CD4-positive, alpha-beta T cell treated with Interleukin-4 for 4 hours (primary cell): ENCODE measurements around the gene FBXW11.
"Not testable (repeated sequence)": the region's sequence is repeated elsewhere in the genome, so short reads cannot be mapped to it uniquely, and the experiment has no call there.

Source experiments
- DNase-seq: peaks from one replicate; pipeline ENCODE4 v3.0.0-alpha.2; 2020

The FBXW11 gene

DNA sequence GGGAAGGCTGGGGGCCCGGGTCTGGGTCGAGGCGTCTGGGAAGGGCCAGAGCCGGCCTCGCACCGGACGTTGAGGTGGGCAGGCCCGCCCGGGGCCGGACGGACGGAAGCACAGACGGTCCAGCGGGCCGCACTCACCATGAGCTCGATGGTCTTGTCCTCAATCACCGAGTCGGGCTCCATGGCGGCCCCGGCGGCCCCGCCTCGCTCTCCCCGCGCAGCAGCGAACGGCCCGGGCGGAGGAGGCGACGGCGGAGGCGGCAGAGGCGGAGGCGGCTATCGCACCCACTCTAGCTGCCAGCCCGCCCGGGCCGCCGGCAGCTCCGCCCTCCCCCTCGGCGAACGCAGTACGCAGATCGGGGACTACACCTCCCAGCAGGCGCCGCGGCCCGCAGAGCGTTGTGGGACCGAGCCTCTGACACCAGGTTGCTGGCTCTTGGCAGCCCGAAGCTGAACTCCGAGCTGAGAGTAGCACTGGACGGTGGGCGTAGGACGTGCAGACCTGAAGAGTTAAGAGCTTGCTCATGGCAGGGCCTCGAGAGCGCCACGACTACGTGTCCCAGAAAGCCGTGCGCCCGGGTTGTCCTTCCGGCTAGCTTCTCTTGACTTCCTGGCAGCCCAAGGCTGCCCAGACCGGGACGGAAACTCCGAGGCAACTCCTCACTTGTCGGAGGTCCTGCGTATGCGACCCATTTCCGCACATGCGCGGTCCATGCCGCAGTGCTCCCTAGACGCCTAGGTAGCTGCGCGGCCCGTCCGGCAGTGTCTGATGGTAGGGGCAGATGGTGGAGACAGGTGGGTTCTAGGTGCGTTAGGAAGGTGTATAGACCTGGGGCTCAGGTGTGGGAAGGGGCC is at the start of gene FBXW11:
Gene FBXW11 (minus strand): TSS at position 318 of the 854 bp plus-strand sequence. CDS start 136 bp downstream, at position 182.
- peak; percentile 96 for DNase-seq

DNA sequence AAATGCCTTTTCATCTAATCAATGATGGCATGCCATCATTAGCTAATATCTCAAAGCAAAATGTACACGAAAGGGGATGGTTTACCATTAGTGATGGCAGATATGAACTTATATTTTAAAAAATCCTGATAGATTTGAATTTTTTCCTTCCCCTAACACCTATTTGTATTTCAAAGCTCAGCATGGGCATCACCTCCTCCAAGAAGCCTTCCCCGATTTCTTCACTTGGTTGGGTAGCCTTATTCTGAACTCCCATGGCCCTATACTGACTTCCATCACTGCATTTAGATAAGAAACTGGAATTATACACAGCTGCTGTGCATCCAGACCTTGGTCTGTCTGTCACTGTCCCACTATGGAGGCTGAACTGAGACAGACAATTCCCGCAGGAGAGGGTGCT is 49.6 kb upstream of the FBXW11 start:
- no peak for DNase-seq

DNA sequence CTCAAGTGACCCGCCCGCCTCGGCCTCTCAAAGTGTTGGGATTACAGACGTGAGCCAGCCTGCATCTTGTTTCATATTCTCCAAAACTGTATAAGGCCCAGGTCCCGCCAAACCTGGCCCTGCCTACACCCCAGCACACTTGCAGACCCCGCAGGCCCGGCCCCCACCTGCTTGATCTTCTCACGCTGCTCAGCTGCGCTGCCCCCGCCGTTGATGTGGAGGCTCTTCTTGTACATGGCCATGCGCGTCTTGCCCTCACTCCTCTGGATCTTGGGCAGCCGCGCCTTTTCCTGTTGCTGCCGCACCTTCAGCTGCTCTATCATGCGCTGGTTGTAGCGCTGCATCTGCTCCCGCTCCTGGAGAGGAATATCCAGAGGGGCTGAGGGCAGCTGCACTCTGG is 49.0 kb upstream of the FBXW11 start:
- DNase-seq, result no peak

DNA sequence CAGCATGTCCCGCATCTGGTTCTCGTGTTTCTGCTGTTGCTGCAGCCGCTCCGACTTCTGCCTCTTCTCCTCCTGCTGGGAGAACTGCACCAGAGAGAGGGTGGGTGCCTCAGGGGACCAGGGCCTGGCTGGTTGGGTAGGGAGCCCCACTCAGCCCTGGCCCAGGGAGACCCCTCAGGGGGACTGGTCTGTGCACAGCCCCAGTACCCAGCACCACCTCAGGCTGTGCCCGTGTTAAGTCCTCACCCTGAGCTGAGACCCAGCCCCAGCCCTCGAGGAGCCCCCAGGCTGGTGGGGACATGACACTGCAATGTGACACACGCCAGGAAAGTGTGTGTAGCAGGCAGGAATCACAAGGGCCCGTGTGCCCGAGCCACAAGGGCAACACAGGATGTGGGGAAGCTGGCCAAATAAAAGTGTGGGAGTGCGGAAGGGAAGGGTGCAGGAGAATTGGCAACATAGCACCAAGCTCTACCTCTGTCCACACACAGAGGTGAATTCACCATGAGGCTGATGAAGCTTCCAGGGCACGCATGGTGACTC is 48.2 kb upstream of the FBXW11 start:
- DNase-seq, result no peak

DNA sequence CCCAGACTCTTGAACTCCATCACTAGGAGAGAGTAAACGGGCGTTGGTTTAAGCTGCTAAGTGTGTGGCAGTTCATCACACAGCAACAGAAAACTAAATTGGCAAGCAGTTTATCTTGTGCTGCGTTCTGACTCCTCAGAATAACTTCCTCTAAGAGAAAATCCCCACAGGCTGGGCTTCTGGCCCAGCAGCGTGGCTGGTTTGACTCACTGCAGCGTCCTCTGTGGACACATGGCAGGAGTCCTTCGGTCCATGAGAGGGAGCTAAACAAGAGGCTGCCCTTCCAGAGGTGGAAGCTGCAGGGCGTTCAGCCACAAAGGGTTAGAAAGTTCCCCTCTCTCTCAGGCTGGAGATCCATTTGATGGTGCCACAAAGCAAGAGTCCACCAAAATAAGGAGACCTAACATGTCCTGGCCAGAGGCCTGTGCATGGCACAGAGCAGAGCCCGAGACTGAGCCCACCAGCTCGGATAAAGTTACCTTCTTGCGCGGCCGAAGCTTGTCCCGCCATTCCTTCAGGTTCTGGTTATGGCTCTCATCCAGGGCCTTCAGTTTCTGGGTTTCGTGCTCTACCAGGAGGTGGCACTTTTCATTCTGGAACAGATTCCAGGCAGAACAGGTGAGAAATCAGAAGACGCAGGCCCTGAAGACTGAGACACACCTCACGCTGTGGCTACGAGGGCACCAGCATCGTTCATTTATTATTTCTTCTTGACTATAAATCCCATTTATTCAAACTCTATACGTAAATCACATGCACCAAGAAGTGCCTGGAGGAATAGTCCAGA is 46.2 kb upstream of the FBXW11 start:
- DNase-seq, result no peak

DNA sequence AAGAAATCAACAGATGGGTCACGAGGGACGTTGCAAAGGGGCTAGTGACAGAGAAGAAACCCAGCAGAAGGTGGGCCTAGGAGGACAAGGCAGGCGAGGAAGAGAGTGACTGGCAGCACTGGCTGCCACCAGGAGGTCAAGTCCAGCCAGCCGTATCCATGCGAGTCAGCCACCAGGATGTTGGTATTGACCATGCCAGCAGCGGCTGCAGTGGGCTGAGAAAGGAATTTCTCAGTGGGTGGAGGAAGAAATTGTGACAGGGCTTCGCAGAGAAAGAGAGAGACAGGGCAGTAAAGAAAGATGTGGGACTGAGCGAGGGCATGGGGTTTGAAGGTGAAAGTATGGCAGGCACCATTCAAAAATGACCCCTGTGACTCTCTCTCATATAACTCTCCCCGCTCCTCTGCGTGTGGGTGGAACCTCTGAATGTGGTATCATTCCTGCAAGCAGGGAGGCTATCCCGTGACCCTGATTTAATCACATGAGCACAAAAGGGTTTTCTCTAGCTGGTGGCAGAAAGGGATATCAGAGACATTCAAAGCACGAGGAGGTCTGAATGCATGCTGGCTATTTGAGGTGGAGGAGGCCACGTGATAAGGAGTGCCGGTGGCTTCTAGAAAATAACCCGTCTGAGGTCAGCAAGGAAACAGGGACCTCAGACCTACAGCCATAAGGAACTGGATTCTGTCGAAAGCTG is 45.4 kb upstream of the FBXW11 start:
- no peak for DNase-seq

DNA sequence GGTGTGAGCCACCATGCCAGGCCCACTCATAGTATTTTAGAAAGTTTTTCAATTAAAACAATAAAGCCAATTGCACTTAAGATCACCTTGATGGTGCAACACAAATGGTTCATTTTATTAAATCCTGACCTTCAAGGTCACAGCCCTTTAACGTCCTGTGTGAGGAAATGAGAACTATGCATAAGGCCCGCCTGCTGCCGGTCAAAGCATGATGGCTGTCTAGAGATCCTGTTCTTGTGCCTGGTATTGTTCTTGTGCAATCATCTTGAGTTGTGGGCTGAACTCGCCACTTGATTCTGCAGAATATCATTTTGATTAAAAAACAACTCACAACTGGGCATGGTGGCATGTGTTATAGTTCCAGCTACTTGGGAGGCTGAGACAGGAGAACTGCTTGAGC is 43.6 kb upstream of the FBXW11 start:
- no peak for DNase-seq

DNA sequence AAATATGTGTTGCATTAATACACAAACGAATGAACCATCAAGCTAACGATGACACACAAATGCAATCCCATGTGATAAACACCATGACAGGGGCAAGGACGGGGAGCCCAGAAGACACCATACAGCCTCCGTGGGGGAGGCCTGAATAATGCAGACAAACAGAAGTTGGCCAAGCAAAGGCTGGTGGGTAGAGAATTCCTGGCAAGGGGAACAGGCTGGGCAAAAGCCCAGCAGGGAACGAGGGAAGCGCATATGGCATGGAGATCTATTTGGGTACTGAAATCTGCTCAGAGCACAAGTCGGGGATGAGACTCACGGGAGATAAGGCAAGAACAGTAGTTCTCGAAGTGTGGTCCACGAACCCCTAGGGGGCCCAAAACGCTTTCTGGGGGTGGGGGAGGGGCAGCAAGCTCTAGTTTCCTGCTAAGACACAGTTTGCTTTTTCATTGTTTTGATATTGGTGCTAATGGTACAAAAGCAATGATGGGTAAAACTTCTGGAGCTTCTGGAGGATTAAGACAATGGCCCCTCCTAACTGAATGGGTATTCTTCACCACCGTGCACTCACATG is 42.9 kb upstream of the FBXW11 start:
- no peak for DNase-seq

DNA sequence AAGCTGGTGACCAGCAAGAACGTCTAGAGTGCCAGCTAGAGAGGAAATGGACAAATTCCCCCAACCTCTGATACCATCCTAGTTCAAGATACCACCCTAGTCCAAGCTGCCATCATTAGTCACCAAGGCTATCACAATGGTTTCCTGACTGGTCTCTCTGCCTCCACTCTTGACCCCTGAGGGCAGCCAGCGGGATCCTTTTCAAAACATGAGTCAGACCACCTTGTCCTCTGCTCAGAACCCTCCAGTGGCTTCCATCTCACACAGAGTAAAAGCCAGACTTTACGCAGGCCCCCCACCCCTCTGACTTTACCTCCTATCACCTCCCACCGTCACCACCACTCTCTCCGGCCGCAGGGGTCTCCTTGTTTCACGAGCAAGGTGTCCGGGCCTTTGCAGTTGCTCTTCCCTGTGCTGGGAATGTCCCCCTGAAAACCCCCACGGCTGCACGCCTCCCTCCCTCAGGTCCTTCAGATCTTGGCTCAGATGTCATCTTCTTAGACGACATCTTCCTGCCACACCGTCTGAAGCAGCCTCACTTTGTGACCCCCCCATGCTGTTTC is 42.2 kb upstream of the FBXW11 start:
- no peak for DNase-seq

DNA sequence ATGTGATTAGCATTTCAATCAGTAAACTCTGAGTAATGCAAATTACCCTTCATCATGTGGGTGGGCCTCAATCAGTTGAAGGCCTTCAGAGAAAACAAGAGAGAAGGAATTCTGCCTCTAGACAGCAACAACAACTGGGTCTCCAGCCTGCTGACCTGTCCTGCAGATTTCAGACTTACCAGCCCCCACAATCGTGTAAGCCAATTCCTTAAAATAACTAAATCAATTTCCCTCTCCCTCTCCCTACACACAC is 41.7 kb upstream of the FBXW11 start:
- DNase-seq, result no peak

DNA sequence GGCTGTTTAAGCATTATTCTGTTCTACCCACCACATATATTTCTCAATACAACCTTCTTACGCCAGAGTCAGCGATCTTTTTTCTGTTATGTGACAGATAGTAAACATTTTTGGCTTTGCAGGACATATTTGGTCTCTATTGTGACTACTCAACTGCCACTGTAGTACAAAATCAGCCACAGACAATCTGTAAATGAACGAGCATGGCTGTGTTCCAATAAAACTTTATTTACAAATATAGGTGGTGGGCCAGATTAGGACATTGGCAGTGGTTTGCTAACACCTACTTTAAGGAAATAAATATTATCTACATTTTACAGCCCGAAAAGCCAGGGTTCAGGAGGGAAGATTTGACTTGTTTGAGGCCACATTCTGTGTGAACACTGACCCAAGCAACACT is 40.2 kb upstream of the FBXW11 start:
- DNase-seq, result no peak

DNA sequence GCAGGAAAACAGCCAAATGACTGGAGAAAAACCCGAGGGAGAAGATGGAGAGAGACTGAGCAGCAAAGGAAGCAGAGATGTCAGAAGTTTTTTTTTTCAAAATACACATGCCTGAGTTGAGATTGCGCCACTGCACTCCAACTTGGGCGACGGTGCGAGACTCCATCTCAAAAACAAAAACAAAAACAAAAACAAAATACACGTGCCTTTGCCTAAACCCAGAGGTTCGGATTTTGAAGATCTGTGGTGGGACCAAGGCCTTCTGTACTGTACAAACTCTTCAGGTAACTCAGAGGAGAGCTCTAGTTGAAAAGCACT is 38.8 kb upstream of the FBXW11 start:
- DNase-seq, result no peak

DNA sequence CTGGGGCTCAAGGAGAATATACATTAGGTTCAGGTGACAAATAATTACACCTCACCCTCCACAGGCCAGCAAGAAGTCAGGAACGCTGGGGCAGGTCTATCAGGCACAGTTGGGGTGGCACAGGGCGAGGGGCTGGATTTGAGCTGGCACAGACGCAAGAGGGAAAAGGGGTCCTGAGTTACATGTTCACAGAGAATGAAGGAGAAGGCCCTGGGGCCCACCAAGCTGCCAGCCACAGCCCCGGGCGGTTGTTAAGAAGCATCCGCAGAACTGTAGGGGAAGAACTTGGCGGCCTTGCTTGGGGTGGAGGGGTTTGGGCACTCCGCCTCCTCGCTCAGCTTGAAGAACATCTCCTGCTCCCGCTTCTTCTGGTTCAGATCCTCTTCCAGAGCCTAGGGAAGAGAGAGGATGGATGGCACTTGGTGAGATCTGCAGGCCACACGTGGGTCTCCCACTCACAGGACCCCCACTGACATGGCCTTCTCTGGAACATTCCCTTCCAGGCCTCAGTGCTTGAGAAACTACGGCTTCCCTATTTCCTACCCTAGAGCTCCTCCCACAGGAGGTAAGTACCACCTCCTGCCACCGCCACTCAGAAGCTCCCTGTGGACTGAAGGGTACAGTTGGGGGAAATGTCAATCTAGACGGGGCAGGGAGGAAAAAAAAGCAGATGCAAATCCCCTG is 38.3 kb upstream of the FBXW11 start:
- no peak for DNase-seq

DNA sequence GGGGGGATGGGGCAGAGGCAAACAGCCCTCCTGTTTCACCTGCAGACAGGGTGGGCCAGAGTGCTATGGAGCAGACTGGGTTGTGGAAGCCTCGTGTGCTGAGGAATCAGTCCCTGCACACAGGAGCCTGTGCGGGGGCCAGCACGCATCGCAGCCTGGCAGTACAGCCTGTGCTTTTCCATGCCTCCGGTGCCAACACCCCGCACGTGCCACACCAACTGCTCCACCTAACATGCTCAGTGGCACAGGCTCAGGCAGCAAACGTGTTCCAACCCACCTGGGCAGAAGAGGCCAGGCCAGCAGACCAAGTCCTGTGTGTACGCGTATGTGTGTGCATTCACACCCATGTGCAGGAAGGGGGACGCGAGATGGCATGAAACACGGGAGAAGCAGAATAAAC is 37.4 kb upstream of the FBXW11 start:
- no peak for DNase-seq

DNA sequence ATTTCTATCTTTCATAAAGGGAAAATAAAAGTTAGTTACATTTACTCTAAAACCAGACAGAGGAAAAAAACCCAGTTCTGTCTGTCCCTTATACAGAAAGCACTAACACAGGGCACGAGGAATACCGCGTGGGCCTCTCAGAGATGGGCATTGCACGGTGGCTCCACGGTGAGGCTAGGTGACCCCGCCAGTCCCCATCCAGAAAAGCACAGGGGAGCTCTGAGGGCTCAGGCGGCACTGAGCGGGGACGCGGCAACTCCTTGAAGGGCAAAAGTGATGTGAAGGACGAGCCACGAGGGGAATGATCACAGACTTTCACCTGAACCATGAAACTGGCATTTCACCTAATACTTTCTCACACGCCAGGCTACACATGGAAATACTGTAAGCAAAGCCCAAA is 35.7 kb upstream of the FBXW11 start:
- DNase-seq, result no peak

DNA sequence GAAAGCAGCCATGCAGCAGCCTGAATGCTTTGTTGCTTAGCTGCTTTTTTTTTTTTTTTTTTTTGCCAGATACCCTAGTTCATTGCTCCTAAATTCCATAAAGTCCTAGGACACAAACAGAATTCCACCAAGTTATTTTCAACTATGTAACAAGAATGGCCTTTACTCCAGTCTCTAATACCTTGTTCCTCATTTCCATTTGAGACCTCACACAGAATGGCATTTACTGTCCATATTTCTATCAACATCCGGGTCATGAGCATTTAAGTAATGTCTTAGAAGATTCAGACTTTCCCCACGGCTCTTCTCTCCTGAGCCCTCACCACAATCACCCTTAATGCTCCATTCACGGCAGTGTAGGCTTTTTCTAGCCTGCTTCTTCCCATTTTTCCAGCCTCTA is 31.7 kb upstream of the FBXW11 start:
- DNase-seq, result no peak

DNA sequence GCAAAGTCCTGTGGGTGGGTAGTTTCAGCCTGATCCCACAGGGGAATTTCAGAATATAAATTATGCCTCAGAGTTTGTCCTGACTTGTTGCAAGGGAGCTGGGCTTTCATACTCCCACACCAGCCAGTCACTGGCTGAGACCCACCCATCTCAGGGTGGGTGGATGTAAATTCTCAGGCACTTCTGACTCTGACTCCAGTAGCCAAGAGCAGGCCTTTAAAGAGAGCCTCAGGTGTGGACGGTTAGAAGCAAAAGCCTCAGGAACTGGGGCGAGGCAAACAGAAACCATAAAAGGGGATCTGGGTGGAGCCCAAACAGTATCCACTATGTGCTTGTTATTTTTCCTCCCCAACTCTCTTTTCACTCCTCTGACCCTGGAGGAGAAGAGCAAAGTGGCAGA is 28.6 kb upstream of the FBXW11 start:
- DNase-seq, result no peak

DNA sequence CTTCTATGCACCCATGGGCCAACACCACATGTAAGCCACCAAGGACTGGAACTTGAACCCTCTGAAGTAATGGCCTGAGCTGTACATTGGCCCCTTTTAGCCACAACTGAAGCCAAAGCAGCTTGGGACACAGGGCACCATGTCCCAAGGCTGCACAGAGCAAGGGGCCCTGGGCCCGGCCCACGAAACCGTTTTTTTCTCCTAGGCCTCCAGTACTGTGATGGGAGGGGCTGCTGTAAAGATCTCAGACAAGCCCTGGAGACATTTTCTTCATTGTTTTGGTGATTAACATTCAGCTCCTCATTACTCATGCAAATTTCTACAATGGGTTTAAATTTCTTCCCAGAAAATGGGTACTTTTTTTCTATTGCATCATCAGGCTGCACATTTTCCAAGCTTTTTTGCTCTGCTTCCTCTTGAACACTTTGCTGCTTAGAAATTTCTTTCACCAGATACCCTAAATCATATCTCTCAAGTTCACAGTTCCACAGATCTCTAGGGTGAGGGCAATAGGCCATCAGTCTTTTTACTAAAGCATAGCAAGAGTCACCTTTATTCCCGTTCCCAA is 25.5 kb upstream of the FBXW11 start:
- DNase-seq, result no peak

DNA sequence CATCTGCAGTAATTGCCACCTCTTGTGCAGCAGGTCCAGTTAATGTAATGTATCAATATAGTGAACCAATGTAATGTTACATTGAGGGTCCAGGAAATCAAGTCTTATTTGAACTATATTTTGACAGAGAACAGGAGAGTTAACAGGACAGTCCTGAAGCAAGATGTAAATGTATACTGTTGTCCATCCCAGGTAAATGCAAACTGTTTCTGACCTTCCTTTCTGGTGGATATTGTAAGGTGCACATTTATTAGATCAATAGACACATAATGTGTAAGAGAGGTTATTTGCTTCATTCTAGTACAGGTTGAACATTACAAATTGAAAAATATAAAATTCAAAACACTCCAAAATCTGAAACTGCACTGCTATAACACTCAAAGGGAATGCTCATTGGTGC is 23.4 kb upstream of the FBXW11 start:
- DNase-seq, result no peak

DNA sequence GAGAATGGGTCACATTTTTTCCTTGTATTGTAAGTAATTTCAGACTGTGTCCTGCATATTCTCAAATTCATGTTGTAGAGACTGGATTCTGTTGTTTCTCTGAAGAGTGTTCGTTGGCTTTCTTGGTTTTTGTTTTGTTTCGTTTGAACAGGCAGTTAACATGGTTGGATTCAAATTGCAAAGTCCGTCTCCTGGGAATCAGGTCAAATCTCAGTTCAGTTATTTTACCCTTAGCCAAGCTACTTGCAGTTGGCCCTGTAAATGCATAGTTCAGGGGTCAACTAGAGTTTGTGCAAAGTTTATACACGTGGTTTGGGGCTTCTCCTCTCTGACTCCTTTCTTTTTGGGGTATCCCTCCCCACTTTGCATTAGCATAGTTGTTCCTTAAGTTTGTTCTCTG is 21.7 kb upstream of the FBXW11 start:
- DNase-seq, result no peak

DNA sequence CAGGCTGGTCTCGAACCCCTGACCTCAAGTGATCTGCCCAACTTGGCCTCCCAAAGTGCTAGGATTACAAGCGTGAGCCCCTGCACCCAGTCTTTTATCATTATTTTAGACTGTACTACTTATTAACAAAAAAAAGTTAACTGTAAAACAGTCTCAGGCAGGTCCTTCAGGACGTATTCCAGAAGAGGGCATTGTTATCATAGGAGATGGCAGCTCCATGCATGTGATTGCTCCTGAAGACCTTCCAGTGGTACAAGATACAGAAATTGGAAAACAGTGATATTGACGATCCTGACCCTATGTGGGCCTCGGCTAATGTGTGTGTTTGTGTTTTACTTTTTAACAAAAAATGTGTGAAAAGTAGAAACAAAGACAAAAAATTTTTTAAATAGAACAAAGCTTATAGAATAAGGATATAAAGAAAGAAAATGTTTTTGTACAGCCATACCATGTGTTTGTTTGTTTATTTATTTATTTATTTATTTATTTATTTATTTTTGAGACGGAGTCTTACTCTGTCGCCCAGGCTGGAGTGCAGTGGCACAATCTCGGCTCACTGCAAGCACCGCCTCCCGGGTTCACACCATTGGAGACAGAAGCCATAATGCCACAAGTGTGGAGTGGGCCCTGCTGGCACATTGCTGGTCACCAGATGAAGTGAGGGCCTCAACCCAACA is 13.8 kb upstream of the FBXW11 start:
- not testable (repeated sequence) for DNase-seq

DNA sequence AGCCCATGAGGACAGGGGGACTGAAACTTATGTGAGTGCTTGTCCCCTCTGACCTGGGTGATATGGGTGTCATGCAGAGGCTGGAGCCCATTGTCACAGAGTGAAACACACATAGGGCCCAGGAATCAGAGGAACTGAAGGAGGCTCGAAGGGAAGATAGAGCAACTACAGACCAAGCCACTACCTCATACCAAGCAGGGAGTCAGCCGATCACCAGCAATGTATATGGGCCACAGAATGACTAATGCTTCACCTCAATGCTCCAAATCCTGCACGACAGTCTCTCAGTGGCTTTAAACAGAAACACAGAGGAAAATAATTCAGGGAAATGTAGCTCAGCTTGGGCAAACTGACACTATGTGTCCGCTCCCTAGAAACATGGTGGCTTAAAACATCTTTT is 8.9 kb upstream of the FBXW11 start:
- DNase-seq, result no peak
